Tibial nerve (tissue), 3 donors: ENCODE measurements around the gene TWSG1.

Source experiments
- CTCF ChIP-seq, 5 experiments: fragments of 200-600 bp in 3 of 5; fragments of 450-650 bp in 2 of 5; sonication (generic) in 3 of 5; IDR thresholded peaks; one replicate each; pipeline ENCODE4 v1.5.1; 2016 to 2019; ENCODE audit warnings: antibody characterized with exemption in 5 of 5, mild to moderate bottlenecking in 3 of 5, moderate library complexity in 2 of 5
- POLR2A ChIP-seq, 2 donors: fragments of 450-650 bp; IDR thresholded peaks; one replicate each; pipeline ENCODE4 v1.6.1; 2017; ENCODE audit warnings: antibody characterized with exemption in 2 of 2, mild to moderate bottlenecking in 2 of 2, moderate library complexity in 2 of 2

- no peak for TF ChIP-seq CTCF (IDR thresholded peaks at IDR 0.05)
- no peak for TF ChIP-seq POLR2A (IDR thresholded peaks at IDR 0.05)
These were observed 79.0 kb downstream of the TWSG1 start for GRCh38 chr18:9413576-9413975.
